Testis (tissue), 3 donors: ENCODE results near the gene PRICKLE4. TPM values are rescaled to one million over a fixed set of nuclear protein-coding genes. Genes with fewer than 3 reads are reported as not detected.

ENCODE experiments used
- DNase-seq: peaks from one replicate; pipeline ENCODE4 v3.0.0-alpha.2; 2019
- H3K27ac ChIP-seq, 2 donors: fragments of 200-600 bp; sonication (generic); one replicate each; pipeline ENCODE4 v1.5.1; 2019
- H3K27me3 ChIP-seq: fragments of 200-600 bp; sonication (generic); one replicate; pipeline ENCODE4 v1.5.1; 2019
- H3K36me3 ChIP-seq: fragments of 200-600 bp; sonication (generic); one replicate; pipeline ENCODE4 v1.5.1; 2017; ENCODE audit warnings: low read depth; ENCODE audit errors: missing control alignments
- H3K4me1 ChIP-seq: fragments of 200-600 bp; sonication (generic); one replicate; pipeline ENCODE4 v1.5.1; 2019
- H3K4me3 ChIP-seq, 2 donors: fragments of 200-600 bp; sonication (generic); one replicate each; pipeline ENCODE4 v1.5.1; 2017 to 2019
- H3K9me3 ChIP-seq: fragments of 200-600 bp; sonication (generic); one replicate; pipeline ENCODE4 v1.5.1; 2017
- POLR2A ChIP-seq: fragments of 450-650 bp; IDR thresholded peaks from one replicate; pipeline ENCODE4 v1.6.1; 2017; ENCODE audit warnings: antibody characterized with exemption, mild to moderate bottlenecking, moderate library complexity
- WGBS, 2 donors: methylation state at CpG; one replicate each; pipeline ENCODE4 v1.1.5; 2018; 5-methylcytosine and 5-hydroxymethylcytosine counted together
- intact Hi-C: fragments of 100-400 bp; cut with DNase I; formaldehyde crosslinking; loops from one replicate; pipeline ENCODE4 v1.15.1; 2023; ENCODE audit warnings: low total_unique reads
- polyA plus RNA-seq: library from polyadenylated mRNA; stranded (reverse); fragments of 350-450 nt; fragmentation: Illumina TruSeq; extraction: RNeasy Lipid Tissue Mini Kit (QIAGEN cat#74804); gene quantifications from one replicate; pipeline ENCODE4 v1.2.3, GENCODE V29; 2014; ENCODE audit warnings: low read depth, low replicate concordance; ENCODE audit not compliant: insufficient read depth
- total RNA-seq, 2 donors: library from RNA; depleted of rRNA; stranded (reverse); fragments of >200 nt; gene quantifications; one replicate each; pipeline ENCODE4 v1.2.3, GENCODE V29; 2016
- TF ChIP-seq, protein P1 (sequence below), 3 experiments: fragments of 450-650 bp in 2 of 3; fragments of 200-600 bp in 1 of 3; sonication (generic) in 1 of 3; IDR thresholded peaks; one replicate each; pipeline ENCODE4 v1.5.1; 2016 to 2019; ENCODE audit warnings: antibody characterized with exemption in 3 of 3, mild to moderate bottlenecking in 2 of 3, moderate library complexity in 1 of 3

PRICKLE4 gene
- total and polyA plus RNA-seq, 3 donors from 2014 or later, result 1.9 to 10.6 TPM; not detected in 1

DNA sequence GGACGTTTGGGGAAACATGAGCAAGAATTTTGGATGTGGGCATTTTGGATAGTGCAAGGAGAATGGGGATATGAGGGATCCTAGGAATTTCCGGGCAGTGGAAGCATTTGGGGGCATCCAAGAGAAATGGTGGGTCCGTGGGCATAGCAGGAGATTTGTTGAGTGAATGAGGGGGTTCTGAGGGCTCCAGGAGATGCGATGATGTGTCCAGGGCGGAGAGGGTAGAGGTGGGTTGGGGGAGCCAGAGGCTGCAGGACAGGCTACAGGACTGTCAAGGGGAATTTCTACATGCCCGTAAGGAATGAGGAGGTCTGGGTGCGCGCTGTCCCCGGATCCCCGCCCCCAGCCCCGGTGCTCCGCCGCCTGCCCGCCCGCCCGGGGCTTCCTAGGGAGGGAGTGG, 1.2 kb upstream of the PRICKLE4 start:
- H3K4me1 ChIP-seq, result peaks cover 23% of the 10 kb centered on the region
- peak overlapping the region; percentile 73 to 81 for H3K4me3 ChIP-seq
- no peak overlapping the region for H3K27ac ChIP-seq
- 1 to 3% methylated on average over 10 to 16 of the region's 16 CpGs for WGBS, 2 donors
- DNase-seq, result no peak
- H3K27me3 ChIP-seq, result no peaks in the 10 kb centered on the region
- intact Hi-C loops, result no loop called here
- H3K36me3 ChIP-seq, result no peaks in the 10 kb centered on the region
- TF ChIP-seq, protein P1, sequence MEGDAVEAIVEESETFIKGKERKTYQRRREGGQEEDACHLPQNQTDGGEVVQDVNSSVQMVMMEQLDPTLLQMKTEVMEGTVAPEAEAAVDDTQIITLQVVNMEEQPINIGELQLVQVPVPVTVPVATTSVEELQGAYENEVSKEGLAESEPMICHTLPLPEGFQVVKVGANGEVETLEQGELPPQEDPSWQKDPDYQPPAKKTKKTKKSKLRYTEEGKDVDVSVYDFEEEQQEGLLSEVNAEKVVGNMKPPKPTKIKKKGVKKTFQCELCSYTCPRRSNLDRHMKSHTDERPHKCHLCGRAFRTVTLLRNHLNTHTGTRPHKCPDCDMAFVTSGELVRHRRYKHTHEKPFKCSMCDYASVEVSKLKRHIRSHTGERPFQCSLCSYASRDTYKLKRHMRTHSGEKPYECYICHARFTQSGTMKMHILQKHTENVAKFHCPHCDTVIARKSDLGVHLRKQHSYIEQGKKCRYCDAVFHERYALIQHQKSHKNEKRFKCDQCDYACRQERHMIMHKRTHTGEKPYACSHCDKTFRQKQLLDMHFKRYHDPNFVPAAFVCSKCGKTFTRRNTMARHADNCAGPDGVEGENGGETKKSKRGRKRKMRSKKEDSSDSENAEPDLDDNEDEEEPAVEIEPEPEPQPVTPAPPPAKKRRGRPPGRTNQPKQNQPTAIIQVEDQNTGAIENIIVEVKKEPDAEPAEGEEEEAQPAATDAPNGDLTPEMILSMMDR (IDR thresholded peaks at IDR 0.05), result no peak
- TF ChIP-seq POLR2A, result no peak
- H3K9me3 ChIP-seq, result no peaks in the 10 kb centered on the region

DNA sequence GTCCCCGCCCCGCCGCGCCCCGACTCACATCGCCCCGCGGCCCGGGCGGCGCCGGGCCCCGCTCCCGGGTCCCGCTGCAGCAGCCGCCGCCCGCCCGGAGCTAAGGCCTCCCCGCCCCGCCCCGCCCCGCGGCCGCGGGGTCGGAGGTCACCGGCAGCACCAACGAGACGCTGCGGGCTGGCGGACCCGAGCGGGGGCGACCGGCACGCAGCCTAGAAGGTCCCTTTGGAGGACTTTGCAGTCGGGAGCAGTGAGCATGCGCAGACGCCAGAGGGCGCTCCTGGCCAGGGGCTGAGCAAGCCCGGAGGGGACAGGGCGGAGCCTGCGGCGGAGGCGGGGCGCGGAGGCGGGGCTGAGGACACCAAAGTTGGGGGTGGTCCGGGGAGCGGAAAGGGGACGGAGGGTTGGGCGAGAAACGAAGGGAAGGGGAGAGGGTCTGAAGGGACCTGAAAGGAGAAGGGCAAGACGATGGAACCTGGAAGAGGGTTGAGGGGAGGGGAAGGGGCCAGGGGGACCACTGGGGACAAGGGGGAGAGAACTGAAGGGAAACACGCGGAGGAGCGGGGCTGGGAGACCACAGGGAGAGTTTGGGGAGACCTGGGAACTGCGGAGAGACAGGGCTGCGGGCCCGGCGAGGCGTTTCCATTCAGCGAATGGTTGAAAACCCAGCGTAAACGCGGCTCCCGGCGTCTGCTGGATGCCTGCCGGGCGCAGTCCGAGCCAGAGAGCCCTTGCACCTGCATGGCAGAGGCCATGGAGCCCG, 613 bp upstream of the PRICKLE4 start, which contains the start of gene FRS3:
Gene FRS3, minus strand, starts transcription at position 113 of the 763 bp plus-strand sequence. CDS start 2,913 bp downstream, outside the sequence.
- peak; percentile 98 for DNase-seq
- no peaks in the 10 kb centered on the region for H3K27me3 ChIP-seq
- TF ChIP-seq POLR2A, result no peak
- TF ChIP-seq, protein P1 (IDR thresholded peaks at IDR 0.05), result peak; percentile 85 to 95 (median 92)
- no peaks in the 10 kb centered on the region for H3K36me3 ChIP-seq
- peak within 1 kb of the TSS; percentile 83 for H3K27ac ChIP-seq
- peak within 1 kb of the TSS; percentile 73 to 81 for H3K4me3 ChIP-seq
- intact Hi-C loops, result no loop called here
- WGBS, 2 donors, result 0 to 1% methylated on average over 49 to 63 of the region's 73 CpGs
- no peaks in the 10 kb centered on the region for H3K9me3 ChIP-seq
- peaks cover 23% of the 10 kb centered on the region for H3K4me1 ChIP-seq

DNA sequence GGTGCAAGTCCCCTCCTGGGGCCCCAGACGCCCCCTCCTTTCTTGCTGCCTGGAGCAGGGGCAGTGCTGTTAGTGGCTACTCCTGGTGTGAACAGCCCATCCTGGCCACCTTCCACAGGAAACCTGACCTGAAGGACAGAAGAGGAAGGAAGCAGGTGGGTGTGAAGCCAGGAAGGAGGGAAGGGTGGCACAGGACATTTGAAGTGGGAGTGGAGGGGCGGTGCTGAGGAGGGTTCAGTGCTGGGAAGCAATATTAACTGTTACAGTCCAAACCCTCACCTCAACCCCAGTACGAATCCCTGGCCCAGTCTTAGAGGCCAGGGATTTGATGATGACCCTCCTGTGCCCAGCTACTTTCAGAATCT, 766 bp downstream of the PRICKLE4 start:
- 20 to 26% methylated on average over 3 of the region's 3 CpGs for WGBS, 2 donors
- DNase-seq, result no peak
- Histone ChIP-seq H3K4me3 (peak overlapping the region in 1 of 2 donors; percentile 81), H3K27me3 (no peaks in the 10 kb centered on the region), H3K27ac (peak overlapping the region in 1 of 2 donors; percentile 83), H3K9me3 (no peaks in the 10 kb centered on the region), H3K4me1 (peaks cover 28% of the 10 kb centered on the region), H3K36me3 (no peaks in the 10 kb centered on the region)
- intact Hi-C loops, result no loop called here
- TF ChIP-seq POLR2A, result no peak
- TF ChIP-seq, protein P1 (IDR thresholded peaks at IDR 0.05), result no peak

DNA sequence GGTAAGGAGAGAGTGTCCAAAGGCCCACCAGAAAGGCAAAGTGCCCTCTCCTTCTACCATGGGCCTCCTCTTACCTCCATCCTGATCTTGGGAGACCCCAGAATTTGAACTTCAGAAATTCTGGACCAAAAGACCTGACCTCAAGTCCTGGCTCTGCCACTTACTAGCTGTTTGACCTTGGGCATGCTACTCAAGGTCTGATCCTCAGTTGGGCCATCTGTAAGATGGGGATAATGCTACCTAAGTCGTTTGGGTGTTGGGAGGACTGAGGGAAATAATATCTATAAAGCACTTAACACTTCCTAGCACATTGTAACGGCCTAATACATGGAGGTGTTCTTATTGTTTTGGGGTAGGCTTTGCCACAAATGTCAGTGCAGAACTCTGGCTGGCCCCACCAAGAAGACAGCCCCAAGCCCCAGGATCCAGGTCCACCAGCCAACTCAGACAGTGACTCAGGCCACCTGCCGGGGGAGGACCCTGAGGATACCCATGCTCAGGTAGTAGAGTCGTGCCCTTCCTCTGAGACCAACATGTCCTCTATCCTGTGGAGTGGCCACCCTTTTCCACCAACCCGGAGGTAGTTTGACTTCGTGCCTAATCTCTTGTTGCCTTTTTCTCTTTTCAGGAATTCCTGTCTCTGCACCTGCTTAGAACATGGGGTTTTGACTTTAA, 2.7 kb downstream of the PRICKLE4 start:
- no peak overlapping the region for H3K4me3 ChIP-seq
- H3K4me1 ChIP-seq, result peaks cover 26% of the 10 kb centered on the region
- WGBS, 2 donors, result 81 to 88% methylated on average over 6 of the region's 6 CpGs
- no peak overlapping the region for H3K27ac ChIP-seq
- no peaks in the 10 kb centered on the region for H3K27me3 ChIP-seq
- intact Hi-C loops, result no loop called here
- no peak for DNase-seq
- no peaks in the 10 kb centered on the region for H3K36me3 ChIP-seq
- TF ChIP-seq POLR2A, result no peak
- TF ChIP-seq, protein P1 (IDR thresholded peaks at IDR 0.05), result no peak
- no peaks in the 10 kb centered on the region for H3K9me3 ChIP-seq
